Neural cell (in vitro differentiated cells): Measurements from ENCODE around the gene TRAF2. TPM values are rescaled to one million over a fixed set of nuclear protein-coding genes. Genes with fewer than 3 reads are reported as not detected.

ENCODE experiments used
- H2AFZ ChIP-seq: fragments of 200-600, 300-800 bp; sonication (generic), shearing (Covaris generic); 2 replicates; pipeline ENCODE4 v1.6.0; 2014; ENCODE audit warnings: low read depth, mild to moderate bottlenecking, antibody characterized with exemption, low read length, moderate library complexity
- H3F3A ChIP-seq: fragments of 200-600 bp; shearing (Covaris generic); 2 replicates; pipeline ENCODE4 v1.6.1; 2016; ENCODE audit warnings: mild to moderate bottlenecking, moderate library complexity, mixed read lengths, antibody characterized with exemption, low read length; ENCODE audit not compliant: insufficient read depth, poor library complexity, severe bottlenecking
- H3K27ac ChIP-seq: fragments of 200-600, 300-800 bp; sonication (generic), shearing (Covaris generic); 2 replicates; pipeline ENCODE4 v1.5.1; 2014; ENCODE audit warnings: mild to moderate bottlenecking, low read length, moderate library complexity
- H3K27me3 ChIP-seq: fragments of 300-800, 200-600 bp; sonication (generic), shearing (Covaris generic); 2 replicates; pipeline ENCODE4 v1.6.0; 2014; ENCODE audit warnings: mild to moderate bottlenecking, low read depth, low read length, moderate library complexity; ENCODE audit not compliant: insufficient read depth
- H3K36me3 ChIP-seq: fragments of 300-800, 200-600 bp; sonication (generic), shearing (Covaris generic); 2 replicates; pipeline ENCODE4 v1.5.1; 2014; ENCODE audit warnings: mild to moderate bottlenecking, antibody characterized with exemption, low read length, moderate library complexity; ENCODE audit not compliant: insufficient read depth
- H3K4me2 ChIP-seq: fragments of 300-800, 200-600 bp; sonication (generic), shearing (Covaris generic); 2 replicates; pipeline ENCODE4 v1.6.0; 2014; ENCODE audit warnings: mild to moderate bottlenecking, low read length
- H3K4me3 ChIP-seq: fragments of 300-800, 200-600 bp; sonication (generic), shearing (Covaris generic); 2 replicates; pipeline ENCODE4 v1.5.1; 2014; ENCODE audit warnings: mild to moderate bottlenecking, low read length, moderate library complexity
- H3K79me2 ChIP-seq: fragments of 200-600 bp; shearing (Covaris generic); replicated peaks from 2 replicates; pipeline ENCODE4 v1.6.0; 2014; ENCODE audit warnings: mild to moderate bottlenecking, low read length, moderate library complexity; ENCODE audit not compliant: insufficient read depth
- H3K9ac ChIP-seq: fragments of 300-800, 200-600 bp; sonication (generic), shearing (Covaris generic); 2 replicates; pipeline ENCODE4 v1.6.1; 2016; ENCODE audit warnings: mild to moderate bottlenecking, low read length, mixed read lengths
- H3K9me2 ChIP-seq: fragments of 200-600 bp; shearing (Covaris generic); 2 replicates; pipeline ENCODE4 v1.6.1; 2016; ENCODE audit warnings: mild to moderate bottlenecking, low read length, mixed read lengths; ENCODE audit not compliant: insufficient read depth
- H3K9me3 ChIP-seq: fragments of 200-600, 300-800 bp; sonication (generic), shearing (Covaris generic); 2 replicates; pipeline ENCODE4 v1.6.1; 2016; ENCODE audit warnings: mild to moderate bottlenecking, mixed run types, low read length, moderate library complexity, mixed read lengths
- H4K20me1 ChIP-seq: fragments of 200-600 bp; shearing (Covaris generic); 2 replicates; pipeline ENCODE4 v1.6.1; 2016; ENCODE audit warnings: mild to moderate bottlenecking, mixed run types; ENCODE audit not compliant: insufficient read depth
- EP300 ChIP-seq: fragments of 450-650 bp; conservative IDR thresholded peaks from 2 replicates; pipeline ENCODE4 v1.6.1; 2014; ENCODE audit warnings: antibody characterized with exemption, mild to moderate bottlenecking, moderate library complexity; ENCODE audit not compliant: poor library complexity, severe bottlenecking
- EZH2 ChIP-seq: fragments of 200-600, 300-800 bp; shearing (Covaris generic), sonication (generic); IDR thresholded peaks from 2 replicates; pipeline ENCODE4 v1.6.1; 2014; ENCODE audit warnings: antibody characterized with exemption, low read length, borderline replicate concordance, mild to moderate bottlenecking; ENCODE audit not compliant: insufficient read depth, poor library complexity, severe bottlenecking
- MXI1 ChIP-seq: fragments of 450-650 bp; conservative IDR thresholded peaks from 2 replicates; pipeline ENCODE4 v1.6.1; 2014; ENCODE audit warnings: antibody characterized with exemption, mild to moderate bottlenecking; ENCODE audit not compliant: poor library complexity, severe bottlenecking
- POLR2AphosphoS5 ChIP-seq: IDR thresholded peaks from 2 replicates; pipeline ENCODE4 v1.6.1; 2012
- RAD21 ChIP-seq: fragments of 450-650 bp; conservative IDR thresholded peaks from 2 replicates; pipeline ENCODE4 v1.6.1; 2014; ENCODE audit warnings: antibody characterized with exemption, mild to moderate bottlenecking, moderate library complexity
- SMC3 ChIP-seq: fragments of 450-650 bp; conservative IDR thresholded peaks from 2 replicates; pipeline ENCODE4 v1.6.1; 2014; ENCODE audit warnings: antibody characterized with exemption, mild to moderate bottlenecking, moderate library complexity; ENCODE audit not compliant: poor library complexity
- TAF1 ChIP-seq: IDR thresholded peaks from 2 replicates; pipeline ENCODE4 v1.6.1; 2012; ENCODE audit warnings: low read depth
- polyA plus RNA-seq: library from polyadenylated mRNA; depleted of rRNA; stranded (reverse); fragments of >200 nt; gene quantifications from 2 replicates; pipeline ENCODE4 v1.2.3, GENCODE V29; 2014
- TF ChIP-seq, protein P1 (sequence below): fragments of 450-650 bp; IDR thresholded peaks from 2 replicates; pipeline ENCODE4 v1.5.1; 2014; ENCODE audit warnings: antibody characterized with exemption, mild to moderate bottlenecking, moderate library complexity; ENCODE audit not compliant: poor library complexity, severe bottlenecking
- TF ChIP-seq, protein P2 (sequence below): IDR thresholded peaks from 2 replicates; pipeline ENCODE4 v1.6.1; 2012; ENCODE audit warnings: borderline replicate concordance

The TRAF2 gene
- polyA plus RNA-seq, 1 donor from 2014 or later, result 14.6 TPM

DNA sequence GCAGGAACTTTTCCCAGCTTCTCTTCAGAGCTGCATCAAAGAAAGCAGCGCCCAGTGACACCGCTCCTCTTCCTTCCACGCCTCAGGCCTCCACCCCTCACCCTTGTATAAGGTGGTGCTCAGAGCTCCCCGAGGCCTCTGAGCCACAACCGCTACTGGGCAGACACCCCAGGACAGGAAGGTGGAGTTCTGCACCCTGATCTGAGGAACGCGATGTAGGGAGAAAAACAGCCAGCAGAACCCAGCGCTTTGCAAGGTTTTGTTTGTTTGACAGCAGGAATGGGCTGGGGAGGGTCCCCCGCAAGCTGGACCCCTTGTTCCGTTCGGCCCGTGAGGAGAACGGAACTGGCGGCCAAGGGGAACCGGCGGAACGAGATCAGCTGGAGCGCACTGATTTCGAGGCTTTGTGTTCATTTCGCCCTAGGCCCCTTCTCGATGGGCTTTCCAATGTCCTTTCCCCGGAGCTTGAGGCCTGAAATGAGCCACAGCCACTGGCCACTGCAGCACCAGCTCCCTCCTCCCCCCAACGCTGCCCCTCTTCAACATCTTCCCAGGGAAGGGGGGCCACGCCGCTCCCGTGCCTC lies 24.4 kb upstream of the TRAF2 start:
- H3K4me2 ChIP-seq, result no peak overlapping the region
- H3K9ac ChIP-seq, result no peak overlapping the region
- peaks cover 21% of the 10 kb centered on the region for H3K79me2 ChIP-seq
- H3K4me3 ChIP-seq, result no peak overlapping the region
- no peaks in the 10 kb centered on the region for H3F3A ChIP-seq
- no peak overlapping the region for H2AFZ ChIP-seq
- no peaks in the 10 kb centered on the region for H3K36me3 ChIP-seq
- no peaks in the 10 kb centered on the region for H3K27me3 ChIP-seq
- no peaks in the 10 kb centered on the region for H3K9me2 ChIP-seq
- H3K27ac ChIP-seq, result no peak overlapping the region
- no peaks in the 10 kb centered on the region for H3K9me3 ChIP-seq
- TF ChIP-seq, protein P1, sequence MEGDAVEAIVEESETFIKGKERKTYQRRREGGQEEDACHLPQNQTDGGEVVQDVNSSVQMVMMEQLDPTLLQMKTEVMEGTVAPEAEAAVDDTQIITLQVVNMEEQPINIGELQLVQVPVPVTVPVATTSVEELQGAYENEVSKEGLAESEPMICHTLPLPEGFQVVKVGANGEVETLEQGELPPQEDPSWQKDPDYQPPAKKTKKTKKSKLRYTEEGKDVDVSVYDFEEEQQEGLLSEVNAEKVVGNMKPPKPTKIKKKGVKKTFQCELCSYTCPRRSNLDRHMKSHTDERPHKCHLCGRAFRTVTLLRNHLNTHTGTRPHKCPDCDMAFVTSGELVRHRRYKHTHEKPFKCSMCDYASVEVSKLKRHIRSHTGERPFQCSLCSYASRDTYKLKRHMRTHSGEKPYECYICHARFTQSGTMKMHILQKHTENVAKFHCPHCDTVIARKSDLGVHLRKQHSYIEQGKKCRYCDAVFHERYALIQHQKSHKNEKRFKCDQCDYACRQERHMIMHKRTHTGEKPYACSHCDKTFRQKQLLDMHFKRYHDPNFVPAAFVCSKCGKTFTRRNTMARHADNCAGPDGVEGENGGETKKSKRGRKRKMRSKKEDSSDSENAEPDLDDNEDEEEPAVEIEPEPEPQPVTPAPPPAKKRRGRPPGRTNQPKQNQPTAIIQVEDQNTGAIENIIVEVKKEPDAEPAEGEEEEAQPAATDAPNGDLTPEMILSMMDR, result no peak
- TF ChIP-seq EZH2 (no peak), EP300 (no peak), POLR2AphosphoS5 (no peak), SMC3 (no peak), RAD21 (no peak), TAF1 (no peak)
- TF ChIP-seq, protein P2, sequence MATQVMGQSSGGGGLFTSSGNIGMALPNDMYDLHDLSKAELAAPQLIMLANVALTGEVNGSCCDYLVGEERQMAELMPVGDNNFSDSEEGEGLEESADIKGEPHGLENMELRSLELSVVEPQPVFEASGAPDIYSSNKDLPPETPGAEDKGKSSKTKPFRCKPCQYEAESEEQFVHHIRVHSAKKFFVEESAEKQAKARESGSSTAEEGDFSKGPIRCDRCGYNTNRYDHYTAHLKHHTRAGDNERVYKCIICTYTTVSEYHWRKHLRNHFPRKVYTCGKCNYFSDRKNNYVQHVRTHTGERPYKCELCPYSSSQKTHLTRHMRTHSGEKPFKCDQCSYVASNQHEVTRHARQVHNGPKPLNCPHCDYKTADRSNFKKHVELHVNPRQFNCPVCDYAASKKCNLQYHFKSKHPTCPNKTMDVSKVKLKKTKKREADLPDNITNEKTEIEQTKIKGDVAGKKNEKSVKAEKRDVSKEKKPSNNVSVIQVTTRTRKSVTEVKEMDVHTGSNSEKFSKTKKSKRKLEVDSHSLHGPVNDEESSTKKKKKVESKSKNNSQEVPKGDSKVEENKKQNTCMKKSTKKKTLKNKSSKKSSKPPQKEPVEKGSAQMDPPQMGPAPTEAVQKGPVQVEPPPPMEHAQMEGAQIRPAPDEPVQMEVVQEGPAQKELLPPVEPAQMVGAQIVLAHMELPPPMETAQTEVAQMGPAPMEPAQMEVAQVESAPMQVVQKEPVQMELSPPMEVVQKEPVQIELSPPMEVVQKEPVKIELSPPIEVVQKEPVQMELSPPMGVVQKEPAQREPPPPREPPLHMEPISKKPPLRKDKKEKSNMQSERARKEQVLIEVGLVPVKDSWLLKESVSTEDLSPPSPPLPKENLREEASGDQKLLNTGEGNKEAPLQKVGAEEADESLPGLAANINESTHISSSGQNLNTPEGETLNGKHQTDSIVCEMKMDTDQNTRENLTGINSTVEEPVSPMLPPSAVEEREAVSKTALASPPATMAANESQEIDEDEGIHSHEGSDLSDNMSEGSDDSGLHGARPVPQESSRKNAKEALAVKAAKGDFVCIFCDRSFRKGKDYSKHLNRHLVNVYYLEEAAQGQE, result no peak
- no peaks in the 10 kb centered on the region for H4K20me1 ChIP-seq

DNA sequence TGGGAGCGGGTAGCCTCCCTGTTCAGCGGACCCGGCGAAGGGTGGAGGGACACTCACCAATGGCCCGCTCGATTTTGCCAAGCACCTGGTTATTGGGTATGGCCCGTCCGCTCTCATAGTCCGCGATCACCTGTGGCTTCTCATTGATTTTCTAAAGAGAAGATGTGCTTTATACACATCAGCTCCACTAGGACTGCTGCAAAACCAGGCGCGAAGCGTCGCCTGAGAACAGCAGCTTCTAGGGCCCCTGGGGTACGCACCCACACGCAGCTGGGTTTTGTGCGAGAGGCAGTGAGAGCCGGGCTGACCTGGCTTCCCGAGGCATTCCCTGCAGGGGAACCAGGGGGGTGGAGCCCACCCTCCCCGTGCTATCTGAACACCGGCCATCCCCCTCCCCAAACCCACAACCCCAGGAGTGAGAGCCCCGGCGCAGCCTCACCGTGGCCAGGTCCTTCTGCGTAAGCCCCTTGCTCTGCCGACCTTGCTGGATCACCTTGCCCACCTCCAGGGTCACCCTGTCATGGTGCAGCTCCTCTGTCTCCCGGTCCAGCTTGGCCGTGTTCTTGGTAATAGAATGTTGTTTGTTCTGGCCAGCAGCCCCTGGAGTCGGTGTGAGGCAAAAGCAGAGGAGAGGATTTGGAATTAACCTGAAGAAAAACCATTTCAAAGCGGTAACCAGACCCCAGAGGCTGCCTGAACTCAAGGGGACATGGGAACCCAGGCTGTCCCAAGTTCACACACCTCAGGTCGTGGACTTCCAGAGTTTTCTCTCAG lies 23.3 kb upstream of the TRAF2 start:
- Histone ChIP-seq H3K27ac (no peak overlapping the region), H2AFZ (no peak overlapping the region), H3K36me3 (no peaks in the 10 kb centered on the region), H3K4me3 (no peak overlapping the region), H3K9ac (no peak overlapping the region), H3K79me2 (peaks cover 21% of the 10 kb centered on the region), H3K9me2 (no peaks in the 10 kb centered on the region), H3F3A (no peaks in the 10 kb centered on the region), H4K20me1 (no peaks in the 10 kb centered on the region), H3K4me2 (no peak overlapping the region), H3K9me3 (no peaks in the 10 kb centered on the region), H3K27me3 (no peaks in the 10 kb centered on the region)
- TF ChIP-seq, protein P2, result no peak
- no peak for TF ChIP-seq SMC3
- no peak for TF ChIP-seq EP300
- no peak for TF ChIP-seq MXI1
- no peak for TF ChIP-seq POLR2AphosphoS5
- no peak for TF ChIP-seq TAF1
- no peak for TF ChIP-seq RAD21
- TF ChIP-seq EZH2, result no peak
- TF ChIP-seq, protein P1, result no peak
